Measurements from ENCODE around the gene STK32C.

STK32C gene

GRCh38 chr10:132189016-132189415 is 118.7 kb downstream of the STK32C start:
- ATAC-seq = no peak

GRCh38 chr10:132188331-132188730 is 119.4 kb downstream of the STK32C start:
- TF ChIP-seq ZNF8 (CRISPR knock-in tag; IDR thresholded peaks at IDR 0.05) = no peak
- TF ChIP-seq ARNTL (CRISPR knock-in tag; IDR thresholded peaks at IDR 0.05; ENCODE audit: borderline replicate concordance, low read depth) = no peak
- ATAC-seq = peak; percentile 12; the same call in 2 of the 3 replicates

More at GRCh38 chr10:132189016-132189415, 118.7 kb downstream of the STK32C start:
- TF ChIP-seq ZNF70 (CRISPR knock-in tag; IDR thresholded peaks at IDR 0.05) = no peak
- TF ChIP-seq SNAI2 (CRISPR knock-in tag; IDR thresholded peaks at IDR 0.05) = no peak
- TF ChIP-seq OSR1 (CRISPR knock-in tag; IDR thresholded peaks at IDR 0.05) = no peak
- TF ChIP-seq GLIS3 (CRISPR knock-in tag; IDR thresholded peaks at IDR 0.05) = no peak
- TF ChIP-seq ESRRG (CRISPR knock-in tag; IDR thresholded peaks at IDR 0.05) = no peak

- no peak for TF ChIP-seq ZFP3 (CRISPR knock-in tag; IDR thresholded peaks at IDR 0.05)
- TF ChIP-seq ISL1 (CRISPR knock-in tag; IDR thresholded peaks at IDR 0.05) = no peak
- TF ChIP-seq RARB (CRISPR knock-in tag; IDR thresholded peaks at IDR 0.05) = no peak
- no peak for TF ChIP-seq ESRRG (CRISPR knock-in tag; IDR thresholded peaks at IDR 0.05)
- no peak for TF ChIP-seq ARNTL (CRISPR knock-in tag; IDR thresholded peaks at IDR 0.05; ENCODE audit: borderline replicate concordance, low read depth)
- no peak for TF ChIP-seq TOX (CRISPR knock-in tag; IDR thresholded peaks at IDR 0.05; ENCODE audit: borderline replicate concordance)
- peak; percentile 59 for ATAC-seq
Measured at GRCh38 chr10:132187430-132188138, 120.2 kb downstream of the STK32C start.

- ATAC-seq = peak; percentile 61
- TF ChIP-seq ZNF8 (CRISPR knock-in tag; IDR thresholded peaks at IDR 0.05) (no peak), TCF4 (CRISPR knock-in tag; IDR thresholded peaks at IDR 0.05; ENCODE audit: borderline replicate concordance) (no peak), CSDC2 (CRISPR knock-in tag; IDR thresholded peaks at IDR 0.05) (no peak), SNAI2 (CRISPR knock-in tag; IDR thresholded peaks at IDR 0.05) (no peak), RARB (CRISPR knock-in tag; IDR thresholded peaks at IDR 0.05) (no peak), OSR1 (CRISPR knock-in tag; IDR thresholded peaks at IDR 0.05) (no peak), PATZ1 (CRISPR knock-in tag; IDR thresholded peaks at IDR 0.05; ENCODE audit: borderline replicate concordance) (peak; percentile 38; the same call in 1 of the 2 replicates), ZC3H10 (CRISPR knock-in tag; IDR thresholded peaks at IDR 0.05) (no peak)
Measured at GRCh38 chr10:132186488-132187429, 121.0 kb downstream of the STK32C start, which contains the start of gene DPYSL4. Gene DPYSL4 (plus strand): TSS chr10:132186948. CDS start chr10:132187064, 116 bp downstream.

- no peak for ATAC-seq
- TF ChIP-seq ZFP30 (CRISPR knock-in tag; IDR thresholded peaks at IDR 0.05) = no peak
- no peak for TF ChIP-seq ISL1 (CRISPR knock-in tag; IDR thresholded peaks at IDR 0.05)
- no peak for TF ChIP-seq POU6F1 (CRISPR knock-in tag; IDR thresholded peaks at IDR 0.05; ENCODE audit: borderline replicate concordance, low read depth)
- TF ChIP-seq PATZ1 (CRISPR knock-in tag; IDR thresholded peaks at IDR 0.05; ENCODE audit: borderline replicate concordance) = no peak
- no peak for TF ChIP-seq ZC3H10 (CRISPR knock-in tag; IDR thresholded peaks at IDR 0.05)
- no peak for TF ChIP-seq TSHZ2 (CRISPR knock-in tag; IDR thresholded peaks at IDR 0.05)
- TF ChIP-seq ARNTL (CRISPR knock-in tag; IDR thresholded peaks at IDR 0.05; ENCODE audit: borderline replicate concordance, low read depth) = no peak
- TF ChIP-seq TOX (CRISPR knock-in tag; IDR thresholded peaks at IDR 0.05; ENCODE audit: borderline replicate concordance) = no peak
Measured at GRCh38 chr10:132185601-132186487, 121.9 kb downstream of the STK32C start.

Measured in SK-N-SH treated with all-trans-retinoic acid at 6 μM for 48 hours (cell line).